Panc1 (cell line): ENCODE measurements around the gene DCUN1D2. TPM values are rescaled to one million over a fixed set of nuclear protein-coding genes. Genes with fewer than 3 reads are reported as not detected.

Experiments
- ATAC-seq: fragments of 200-7000 bp; cut with Tn5 transposase; 2 replicates; pipeline ENCODE4 v1.9.1; 2020; ENCODE audit warnings: mild to moderate bottlenecking, moderate library complexity
- BruUV-seq: library from RNA; stranded (reverse); fragments of 400-500 nt; replicated peaks from 2 replicates; lab custom pipeline; 2021; lab: Mats Ljungman, UMichigan
- CTCF ChIA-PET: fragments of 300-600 bp; sonication (Branson Sonifier 250); formaldehyde crosslinking; loops from one replicate; lab custom pipeline; 2022; ENCODE audit warnings: antibody characterized with exemption; lab: Charles Lee
- POLR2A ChIA-PET: fragments of 300-600 bp; sonication (Branson Sonifier 250); formaldehyde crosslinking; loops from one replicate; lab custom pipeline; 2022; ENCODE audit warnings: antibody characterized with exemption; lab: Charles Lee
- DNase-seq: peaks from one replicate; pipeline ENCODE4 v3.0.0-alpha.2; 2010; ENCODE audit warnings: low read depth, low spot score
- H3K27ac ChIP-seq: 2 replicates; pipeline ENCODE4 v1.5.1; 2011; ENCODE audit warnings: mild to moderate bottlenecking, low read length, inconsistent platforms
- H3K27me3 ChIP-seq: fragments of 200-500 bp; sonication (Bioruptor generic); 2 replicates; pipeline ENCODE4 v1.6.0; 2014; ENCODE audit warnings: low read length, inconsistent platforms; ENCODE audit not compliant: control insufficient read depth, insufficient read depth
- H3K36me3 ChIP-seq: fragments of 200-500 bp; sonication (Bioruptor generic); 2 replicates; pipeline ENCODE4 v1.5.1; 2014; ENCODE audit warnings: inconsistent platforms, mild to moderate bottlenecking, low read length, moderate library complexity; ENCODE audit not compliant: control insufficient read depth, insufficient read depth
- H3K4me1 ChIP-seq: 2 replicates; pipeline ENCODE4 v1.5.1; 2011; ENCODE audit warnings: inconsistent platforms, mild to moderate bottlenecking, low read length, moderate library complexity; ENCODE audit not compliant: control insufficient read depth, insufficient read depth
- H3K4me3 ChIP-seq, 2 experiments: 2 replicates each; pipeline ENCODE4 v1.5.1; 2011 to 2012; ENCODE audit warnings: low read depth in 2 of 2, low read length in 2 of 2, mild to moderate bottlenecking in 2 of 2, inconsistent platforms in 1 of 2, moderate library complexity in 1 of 2
- H3K9me3 ChIP-seq: fragments of 200-500 bp; sonication (Bioruptor generic); 2 replicates; pipeline ENCODE4 v1.5.1; 2014; ENCODE audit warnings: low read depth, mild to moderate bottlenecking, inconsistent platforms, low read length, moderate library complexity; ENCODE audit not compliant: control insufficient read depth, insufficient read depth
- POLR2AphosphoS5 ChIP-seq: IDR thresholded peaks from 2 replicates; pipeline ENCODE4 v1.6.1; 2012; ENCODE audit warnings: mild to moderate bottlenecking, low read depth, low read length, moderate library complexity
- SIN3A ChIP-seq: IDR thresholded peaks from 2 replicates; pipeline ENCODE4 v1.6.1; 2012; ENCODE audit warnings: low read depth, mild to moderate bottlenecking, low read length, moderate library complexity, borderline replicate concordance; ENCODE audit not compliant: insufficient read depth
- TCF7L2 ChIP-seq: IDR thresholded peaks from 2 replicates; pipeline ENCODE4 v1.6.1; 2011; ENCODE audit warnings: mild to moderate bottlenecking, low read depth, low read length, inconsistent platforms
- in situ Hi-C: cut with HindIII; loops from 2 replicates; pipeline ENCODE4 v1.10.0; 2016; ENCODE audit warnings: low sequenced_read_pairs, low pct_unique_long_range_greater_than_20kb
- intact Hi-C: fragments of 100-400 bp; cut with micrococcal nuclease; formaldehyde crosslinking; loops from one replicate; pipeline ENCODE4 v1.10.0; 2022; ENCODE audit not compliant: unreplicated experiment
- total RNA-seq: library from RNA; stranded (reverse); gene quantifications from one replicate; pipeline ENCODE4 v1.2.1, GENCODE V29; 2021; ENCODE audit not compliant: unreplicated experiment
- TF ChIP-seq, protein P1 (sequence below): fragments of 450-650 bp; IDR thresholded peaks from 2 replicates; pipeline ENCODE4 v1.5.1; 2017; ENCODE audit warnings: mild to moderate bottlenecking
- TF ChIP-seq, protein P2 (sequence below), 2 experiments: IDR thresholded peaks; 2 replicates each; pipeline ENCODE4 v1.6.1; 2011 to 2012; ENCODE audit warnings: low read depth in 2 of 2, control low read depth in 1 of 2, low read length in 1 of 2, mild to moderate bottlenecking in 1 of 2, moderate library complexity in 1 of 2; ENCODE audit not compliant: insufficient read depth in 1 of 2

DCUN1D2 gene
- total RNA-seq, 1 experiment from 2014 or later: 22.8 TPM

- ChIA-PET POLR2A (no interaction called here), CTCF (no interaction called here)
- Histone ChIP-seq H3K36me3 (peaks cover 18% of the 10 kb centered on the region), H3K4me1 (no peaks in the 10 kb centered on the region), H3K27me3 (no peaks in the 10 kb centered on the region), H3K27ac (no peak overlapping the region), H3K4me3 (no peak overlapping the region), H3K9me3 (no peaks in the 10 kb centered on the region)
- ATAC-seq (0 out of 2 replicates have a peak, but pooled peaks have one; percentile 44), DNase-seq (no peak)
- TF ChIP-seq, protein P1, sequence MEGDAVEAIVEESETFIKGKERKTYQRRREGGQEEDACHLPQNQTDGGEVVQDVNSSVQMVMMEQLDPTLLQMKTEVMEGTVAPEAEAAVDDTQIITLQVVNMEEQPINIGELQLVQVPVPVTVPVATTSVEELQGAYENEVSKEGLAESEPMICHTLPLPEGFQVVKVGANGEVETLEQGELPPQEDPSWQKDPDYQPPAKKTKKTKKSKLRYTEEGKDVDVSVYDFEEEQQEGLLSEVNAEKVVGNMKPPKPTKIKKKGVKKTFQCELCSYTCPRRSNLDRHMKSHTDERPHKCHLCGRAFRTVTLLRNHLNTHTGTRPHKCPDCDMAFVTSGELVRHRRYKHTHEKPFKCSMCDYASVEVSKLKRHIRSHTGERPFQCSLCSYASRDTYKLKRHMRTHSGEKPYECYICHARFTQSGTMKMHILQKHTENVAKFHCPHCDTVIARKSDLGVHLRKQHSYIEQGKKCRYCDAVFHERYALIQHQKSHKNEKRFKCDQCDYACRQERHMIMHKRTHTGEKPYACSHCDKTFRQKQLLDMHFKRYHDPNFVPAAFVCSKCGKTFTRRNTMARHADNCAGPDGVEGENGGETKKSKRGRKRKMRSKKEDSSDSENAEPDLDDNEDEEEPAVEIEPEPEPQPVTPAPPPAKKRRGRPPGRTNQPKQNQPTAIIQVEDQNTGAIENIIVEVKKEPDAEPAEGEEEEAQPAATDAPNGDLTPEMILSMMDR: no peak
- no peak for TF ChIP-seq TCF7L2
- TF ChIP-seq SIN3A: no peak
- TF ChIP-seq, protein P2, sequence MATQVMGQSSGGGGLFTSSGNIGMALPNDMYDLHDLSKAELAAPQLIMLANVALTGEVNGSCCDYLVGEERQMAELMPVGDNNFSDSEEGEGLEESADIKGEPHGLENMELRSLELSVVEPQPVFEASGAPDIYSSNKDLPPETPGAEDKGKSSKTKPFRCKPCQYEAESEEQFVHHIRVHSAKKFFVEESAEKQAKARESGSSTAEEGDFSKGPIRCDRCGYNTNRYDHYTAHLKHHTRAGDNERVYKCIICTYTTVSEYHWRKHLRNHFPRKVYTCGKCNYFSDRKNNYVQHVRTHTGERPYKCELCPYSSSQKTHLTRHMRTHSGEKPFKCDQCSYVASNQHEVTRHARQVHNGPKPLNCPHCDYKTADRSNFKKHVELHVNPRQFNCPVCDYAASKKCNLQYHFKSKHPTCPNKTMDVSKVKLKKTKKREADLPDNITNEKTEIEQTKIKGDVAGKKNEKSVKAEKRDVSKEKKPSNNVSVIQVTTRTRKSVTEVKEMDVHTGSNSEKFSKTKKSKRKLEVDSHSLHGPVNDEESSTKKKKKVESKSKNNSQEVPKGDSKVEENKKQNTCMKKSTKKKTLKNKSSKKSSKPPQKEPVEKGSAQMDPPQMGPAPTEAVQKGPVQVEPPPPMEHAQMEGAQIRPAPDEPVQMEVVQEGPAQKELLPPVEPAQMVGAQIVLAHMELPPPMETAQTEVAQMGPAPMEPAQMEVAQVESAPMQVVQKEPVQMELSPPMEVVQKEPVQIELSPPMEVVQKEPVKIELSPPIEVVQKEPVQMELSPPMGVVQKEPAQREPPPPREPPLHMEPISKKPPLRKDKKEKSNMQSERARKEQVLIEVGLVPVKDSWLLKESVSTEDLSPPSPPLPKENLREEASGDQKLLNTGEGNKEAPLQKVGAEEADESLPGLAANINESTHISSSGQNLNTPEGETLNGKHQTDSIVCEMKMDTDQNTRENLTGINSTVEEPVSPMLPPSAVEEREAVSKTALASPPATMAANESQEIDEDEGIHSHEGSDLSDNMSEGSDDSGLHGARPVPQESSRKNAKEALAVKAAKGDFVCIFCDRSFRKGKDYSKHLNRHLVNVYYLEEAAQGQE (IDR thresholded peaks at IDR 0.05; ENCODE audit: insufficient read depth in 1 of 2, low read depth in 2 of 2, low read length in 1 of 2): no peak
- TF ChIP-seq POLR2AphosphoS5: no peak
- BruUV-seq: no TSS peak
- intact Hi-C loops (no loop called here), in situ Hi-C loops (no loop called here)
Measured at GRCh38 chr13:113506025-113506685, 15.6 kb upstream of the DCUN1D2 start.

DNA sequence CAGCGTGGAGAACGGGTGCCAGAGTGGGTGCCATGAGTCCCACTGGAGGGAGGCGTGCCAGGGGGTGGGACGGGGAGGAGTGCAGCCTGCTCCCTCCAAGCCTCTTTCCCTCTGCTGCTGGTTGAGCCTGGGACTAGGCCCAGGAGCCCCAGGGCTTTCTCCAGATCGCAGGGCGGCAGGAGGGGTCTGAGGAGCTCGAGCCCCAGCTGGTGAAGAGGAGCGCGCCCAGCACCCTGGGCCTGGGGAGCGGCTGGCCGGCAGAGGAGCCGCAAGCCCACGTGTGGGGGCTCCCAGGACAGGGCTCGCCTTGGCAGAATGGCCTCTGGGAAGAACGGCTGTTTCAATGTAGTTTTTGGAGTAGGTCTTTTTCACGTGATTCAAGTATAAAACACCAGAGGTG lies 12.2 kb upstream of the DCUN1D2 start:
- ChIA-PET CTCF (no interaction called here), POLR2A (no interaction called here)
- no peak for TF ChIP-seq POLR2AphosphoS5
- no peak for TF ChIP-seq SIN3A
- no peak for TF ChIP-seq TCF7L2
- TF ChIP-seq, protein P1: no peak
- TF ChIP-seq, protein P2 (IDR thresholded peaks at IDR 0.05; ENCODE audit: insufficient read depth in 1 of 2, low read depth in 2 of 2, low read length in 1 of 2): no peak
- no TSS peak for BruUV-seq
- intact Hi-C loops (no loop called here), in situ Hi-C loops (no loop called here)
- DNase-seq (no peak), ATAC-seq (peak; percentile 38; the same call in 1 of the 2 replicates)
- Histone ChIP-seq H3K4me3 (no peak overlapping the region), H3K27me3 (no peaks in the 10 kb centered on the region), H3K36me3 (peaks cover 37% of the 10 kb centered on the region), H3K4me1 (no peaks in the 10 kb centered on the region), H3K9me3 (no peaks in the 10 kb centered on the region), H3K27ac (no peak overlapping the region)
